HAP-1 (cell line): ENCODE data around the gene BRD7.

Experiments
- DNase-seq, 2 experiments: peaks; one replicate each; pipeline ENCODE4 v3.0.0-alpha.2; 2016 to 2020; ENCODE audit warnings: low spot score in 2 of 2
- H3K27me3 ChIP-seq: fragments of 250-450 bp; sonication (Bioruptor Pico); 2 replicates; pipeline ENCODE4 v1.5.1; 2020; ENCODE audit warnings: low read depth, mild to moderate bottlenecking, moderate library complexity
- H3K36me3 ChIP-seq: fragments of 250-450 bp; sonication (Bioruptor Pico); replicated peaks from 2 replicates; pipeline ENCODE4 v1.5.1; 2020; ENCODE audit warnings: mild to moderate bottlenecking
- H3K4me1 ChIP-seq: fragments of 250-450 bp; sonication (Bioruptor Pico); 2 replicates; pipeline ENCODE4 v1.5.1; 2020; ENCODE audit warnings: mild to moderate bottlenecking
- H3K4me3 ChIP-seq: fragments of 250-450 bp; sonication (Bioruptor Pico); 2 replicates; pipeline ENCODE4 v1.5.1; 2020; ENCODE audit warnings: mild to moderate bottlenecking, moderate library complexity
- H3K9me3 ChIP-seq: fragments of 250-450 bp; sonication (Bioruptor Pico); 2 replicates; pipeline ENCODE4 v1.5.1; 2020; ENCODE audit warnings: mild to moderate bottlenecking, moderate library complexity
- in situ Hi-C: fragments of 300-500 bp; cut with MboI; formaldehyde crosslinking; loops from 3 replicates; pipeline ENCODE4 v1.14.3; 2020; ENCODE audit warnings: low sequenced_read_pairs, inconsistent platforms, mixed read lengths

BRD7 gene

DNA sequence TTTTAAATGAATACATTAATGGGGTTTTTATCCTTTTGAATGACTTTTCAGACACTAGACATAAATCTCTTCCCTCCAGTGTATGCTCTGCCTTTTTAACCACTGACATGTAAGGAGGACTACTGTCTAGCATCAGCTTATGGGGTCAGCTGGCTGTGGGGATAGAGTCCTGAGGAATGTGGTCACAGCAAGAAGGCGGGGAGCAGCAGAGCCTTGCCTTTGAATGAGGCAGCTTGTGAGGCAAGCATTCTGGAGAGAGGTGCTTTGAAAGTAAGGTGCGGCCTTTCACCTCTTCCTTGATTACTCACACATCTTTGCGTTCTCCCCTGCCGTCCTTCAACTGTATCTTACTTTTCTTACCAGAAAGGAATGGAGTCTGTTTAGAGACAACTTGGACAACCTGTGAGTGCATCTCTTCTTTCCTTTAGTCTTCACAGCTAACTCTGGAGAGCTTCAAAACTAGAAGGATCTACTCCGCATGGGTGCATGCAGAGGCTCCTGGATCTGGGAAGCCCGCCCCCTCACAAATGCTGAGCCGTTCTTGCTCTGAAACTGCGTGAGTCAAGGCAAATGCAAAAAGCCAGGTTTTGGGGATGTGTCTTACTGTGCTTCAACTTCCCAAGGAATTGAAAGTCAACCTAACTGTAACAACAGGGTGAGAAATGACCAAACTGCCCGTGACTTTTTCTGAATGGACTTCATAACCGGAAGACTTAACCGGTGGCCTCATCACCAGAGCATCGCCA lies 52.5 kb downstream of the BRD7 start:
- H3K27me3 ChIP-seq: no peaks in the 10 kb centered on the region
- no peaks in the 10 kb centered on the region for H3K4me1 ChIP-seq
- no peaks in the 10 kb centered on the region for H3K9me3 ChIP-seq
- in situ Hi-C loops: no loop called here
- H3K4me3 ChIP-seq: no peak overlapping the region
- no peak for DNase-seq
- peaks cover 82% of the 10 kb centered on the region for H3K36me3 ChIP-seq

DNA sequence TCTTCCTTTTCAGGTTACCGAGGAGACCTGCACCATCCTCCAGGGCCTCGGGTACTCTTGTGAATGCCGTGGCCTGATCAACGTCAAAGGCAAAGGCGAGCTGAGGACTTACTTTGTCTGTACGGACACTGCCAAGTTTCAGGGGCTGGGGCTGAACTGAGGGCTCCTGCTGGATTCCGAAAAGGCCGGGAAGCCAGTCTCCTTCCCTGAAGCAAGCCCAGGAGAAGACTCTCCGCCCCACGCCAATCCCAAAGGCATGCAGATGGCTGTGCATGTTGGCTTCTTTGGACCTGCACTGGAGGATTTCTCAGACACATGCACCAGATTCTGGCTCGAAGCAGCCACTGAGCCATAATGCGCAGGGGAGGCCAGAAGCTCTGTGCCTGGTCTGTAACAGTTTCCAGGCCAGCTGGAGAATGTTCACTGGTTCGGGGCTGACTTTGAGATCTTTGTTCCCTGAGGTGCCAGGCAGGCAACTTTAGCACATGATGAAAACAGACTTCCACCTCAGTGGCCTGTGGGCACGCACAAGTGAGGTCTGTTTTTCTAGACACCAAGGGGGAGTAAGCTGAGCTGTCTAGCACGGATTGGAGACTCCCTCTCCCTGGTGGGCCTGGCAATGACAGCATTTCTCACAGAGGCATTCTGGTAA lies 53.3 kb downstream of the BRD7 start:
- H3K9me3 ChIP-seq: no peaks in the 10 kb centered on the region
- peaks cover 75% of the 10 kb centered on the region for H3K36me3 ChIP-seq
- no peaks in the 10 kb centered on the region for H3K4me1 ChIP-seq
- no peak for DNase-seq
- in situ Hi-C loops: no loop called here
- H3K4me3 ChIP-seq: no peak overlapping the region
- H3K27me3 ChIP-seq: no peaks in the 10 kb centered on the region

DNA sequence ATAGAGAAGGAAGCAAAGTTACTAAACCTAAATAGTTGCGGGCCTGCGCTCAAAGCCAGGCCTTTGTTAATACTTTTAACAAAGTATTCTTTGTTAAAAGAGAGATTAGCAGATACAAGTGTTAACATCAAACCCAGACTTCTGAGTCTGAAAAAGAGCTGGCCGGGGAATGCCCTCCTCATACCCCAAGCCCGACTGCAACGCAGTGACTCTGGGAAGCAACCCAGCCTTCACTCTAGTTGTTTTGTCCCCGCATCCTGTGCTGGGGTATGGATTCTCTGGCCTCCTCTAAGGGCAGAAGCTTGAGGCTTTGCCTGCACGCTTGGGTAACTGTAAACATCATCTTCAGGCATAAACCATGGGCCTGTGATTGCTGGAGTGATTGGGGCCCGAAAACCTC lies 54.1 kb downstream of the BRD7 start:
- peaks cover 67% of the 10 kb centered on the region for H3K36me3 ChIP-seq
- H3K9me3 ChIP-seq: no peaks in the 10 kb centered on the region
- no peak overlapping the region for H3K4me3 ChIP-seq
- H3K4me1 ChIP-seq: no peaks in the 10 kb centered on the region
- H3K27me3 ChIP-seq: no peaks in the 10 kb centered on the region
- in situ Hi-C loops: no loop called here
- no peak for DNase-seq

DNA sequence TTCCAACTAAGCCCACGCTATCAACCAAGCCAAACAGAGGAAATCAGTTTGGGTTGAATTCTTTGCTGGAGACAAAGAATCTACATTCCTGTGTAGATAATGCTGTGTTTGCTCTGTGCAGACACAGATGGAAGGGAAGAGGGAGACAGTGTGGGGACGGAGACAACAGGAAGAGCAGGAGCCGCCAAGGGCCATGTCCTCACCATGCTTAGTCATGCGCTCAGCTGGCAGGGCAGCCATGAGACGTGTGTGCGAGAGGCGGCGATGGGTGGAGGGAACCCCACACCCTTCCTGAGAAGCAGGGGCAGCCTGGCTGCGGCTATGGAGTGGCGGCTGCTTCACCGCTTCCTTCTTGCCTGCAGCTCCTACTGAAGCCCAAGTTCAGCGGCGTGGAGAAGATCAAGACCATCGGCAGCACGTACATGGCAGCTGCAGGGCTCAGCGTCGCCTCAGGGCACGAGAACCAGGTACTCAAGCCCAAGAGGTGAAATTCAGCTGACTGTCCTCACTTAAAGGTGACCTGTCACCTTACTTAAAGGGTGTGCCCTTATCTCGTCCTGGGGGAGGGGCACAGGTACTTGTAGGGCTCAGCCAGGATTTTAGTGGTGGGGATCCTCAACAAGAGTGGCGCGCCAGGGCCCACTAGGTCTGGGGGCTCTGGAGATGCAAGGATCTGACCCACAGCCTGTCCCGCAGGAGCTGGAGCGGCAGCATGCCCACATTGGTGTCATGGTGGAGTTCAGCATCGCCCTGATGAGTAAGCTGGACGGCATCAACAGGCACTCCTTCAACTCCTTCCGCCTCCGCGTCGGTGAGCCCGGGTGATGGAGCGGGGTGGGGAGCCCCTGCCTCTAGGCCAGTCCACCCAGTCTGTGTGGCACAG lies 55.0 kb downstream of the BRD7 start:
- H3K36me3 ChIP-seq: peaks cover 58% of the 10 kb centered on the region
- in situ Hi-C loops: no loop called here
- no peak overlapping the region for H3K4me3 ChIP-seq
- no peaks in the 10 kb centered on the region for H3K9me3 ChIP-seq
- no peak for DNase-seq
- H3K27me3 ChIP-seq: no peaks in the 10 kb centered on the region
- H3K4me1 ChIP-seq: no peaks in the 10 kb centered on the region

DNA sequence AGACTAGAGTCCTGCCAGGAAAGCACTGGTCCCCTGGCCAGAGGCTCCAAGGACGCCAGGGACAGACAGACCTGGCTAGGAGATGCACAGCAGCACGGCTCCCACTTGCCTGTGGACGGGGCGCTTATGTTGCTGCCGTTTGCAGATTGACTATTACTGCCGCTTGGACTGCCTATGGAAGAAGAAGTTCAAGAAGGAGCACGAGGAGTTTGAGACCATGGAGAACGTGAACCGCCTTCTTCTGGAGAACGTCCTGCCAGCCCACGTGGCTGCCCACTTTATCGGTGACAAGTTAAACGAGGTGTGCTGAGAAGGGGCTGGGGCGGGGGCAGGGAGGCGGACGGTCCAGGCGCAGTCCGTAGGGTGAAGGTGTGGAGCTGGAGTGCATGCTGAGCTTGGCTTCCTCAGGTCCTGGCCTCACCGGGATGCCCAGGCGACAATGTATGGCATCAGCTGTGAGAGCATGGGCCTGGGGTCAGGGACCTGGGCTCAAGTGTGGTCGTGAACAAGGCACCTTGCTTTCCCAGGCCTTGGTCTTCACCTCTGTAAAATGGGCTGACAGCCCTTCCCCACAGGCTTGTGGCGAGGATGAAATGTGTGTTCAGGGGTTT lies 56.8 kb downstream of the BRD7 start:
- Histone ChIP-seq H3K27me3 (no peaks in the 10 kb centered on the region), H3K4me1 (no peaks in the 10 kb centered on the region), H3K4me3 (no peak overlapping the region), H3K9me3 (no peaks in the 10 kb centered on the region), H3K36me3 (peaks cover 43% of the 10 kb centered on the region)
- DNase-seq: no peak
- in situ Hi-C loops: no loop called here

DNA sequence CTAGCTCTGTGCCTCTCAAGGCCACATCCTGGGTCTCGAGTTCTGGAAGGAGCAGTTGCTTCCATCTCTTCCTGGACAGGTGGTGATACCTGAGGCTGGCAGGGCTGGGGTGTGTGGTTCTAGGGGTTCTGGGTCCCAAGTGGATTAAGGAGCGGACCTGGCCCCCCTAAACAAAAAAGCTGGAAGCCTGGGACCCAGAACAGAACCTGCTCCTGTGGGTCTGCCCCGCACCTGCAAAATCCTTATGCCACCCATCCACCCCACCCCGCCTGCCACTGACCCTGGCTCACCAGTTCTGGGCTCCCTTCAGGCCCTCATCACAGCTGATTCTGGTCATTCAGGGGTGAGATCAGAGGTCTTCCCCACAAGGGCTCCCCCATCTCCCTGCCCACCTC lies 57.7 kb downstream of the BRD7 start:
- H3K36me3 ChIP-seq: peaks cover 34% of the 10 kb centered on the region
- no peak overlapping the region for H3K4me3 ChIP-seq
- no peaks in the 10 kb centered on the region for H3K4me1 ChIP-seq
- H3K9me3 ChIP-seq: no peaks in the 10 kb centered on the region
- in situ Hi-C loops: no loop called here
- DNase-seq: no peak
- H3K27me3 ChIP-seq: no peaks in the 10 kb centered on the region

DNA sequence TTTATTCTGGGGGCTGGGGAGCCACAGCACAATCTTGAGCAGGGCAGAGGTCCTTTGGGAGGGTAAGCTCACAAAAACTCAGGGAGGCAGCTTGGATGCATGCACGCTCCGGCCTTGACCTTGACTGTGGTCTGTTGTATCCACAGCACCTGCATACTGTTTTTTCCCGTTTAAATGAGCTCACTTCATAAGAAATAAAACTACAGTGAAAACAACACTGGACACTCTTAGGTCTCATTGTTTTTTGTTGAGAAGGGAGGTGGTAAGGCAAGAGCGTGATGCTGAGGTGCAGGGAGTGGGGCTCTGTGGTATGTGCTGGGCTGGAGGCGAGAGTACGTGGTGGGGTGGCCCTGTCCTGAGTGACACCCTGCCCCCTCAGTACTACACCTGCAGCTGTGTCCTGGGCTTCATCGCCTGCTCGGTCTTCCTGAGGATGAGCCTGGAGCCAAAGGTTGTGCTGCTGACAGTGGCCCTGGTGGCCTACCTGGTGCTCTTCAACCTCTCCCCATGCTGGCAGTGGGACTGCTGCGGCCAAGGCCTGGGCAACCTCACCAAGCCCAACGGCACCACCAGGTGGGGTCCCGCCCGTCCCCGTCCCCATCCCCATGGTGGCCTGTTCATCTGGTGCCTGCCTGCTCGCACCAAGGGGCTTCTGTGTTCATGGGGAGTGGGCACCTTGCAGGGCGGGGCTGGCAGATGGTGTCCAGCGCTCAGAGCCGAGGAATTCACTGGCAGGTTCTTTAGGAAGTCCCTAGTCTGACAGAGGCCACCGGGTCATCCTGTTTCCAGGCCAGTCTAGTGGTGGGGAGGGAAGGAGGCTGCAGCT lies 58.3 kb downstream of the BRD7 start:
- no peak for DNase-seq
- Histone ChIP-seq H3K36me3 (peaks cover 28% of the 10 kb centered on the region), H3K9me3 (no peaks in the 10 kb centered on the region), H3K4me1 (no peaks in the 10 kb centered on the region), H3K27me3 (no peaks in the 10 kb centered on the region), H3K4me3 (no peak overlapping the region)
- in situ Hi-C loops: no loop called here

- Histone ChIP-seq H3K9me3 (no peaks in the 10 kb centered on the region), H3K4me3 (no peak overlapping the region), H3K36me3 (peaks cover 20% of the 10 kb centered on the region), H3K4me1 (no peaks in the 10 kb centered on the region), H3K27me3 (no peaks in the 10 kb centered on the region)
- in situ Hi-C loops: no loop called here
- no peak for DNase-seq
Measured at GRCh38 chr16:50309527-50310307, 59.1 kb downstream of the BRD7 start.

GRCh38 chr16:50309156-50309526 lies 59.6 kb downstream of the BRD7 start:
- Histone ChIP-seq H3K4me1 (no peaks in the 10 kb centered on the region), H3K9me3 (no peaks in the 10 kb centered on the region), H3K4me3 (no peak overlapping the region), H3K27me3 (no peaks in the 10 kb centered on the region), H3K36me3 (peaks cover 14% of the 10 kb centered on the region)
- in situ Hi-C loops: no loop called here
- no peak for DNase-seq

DNA sequence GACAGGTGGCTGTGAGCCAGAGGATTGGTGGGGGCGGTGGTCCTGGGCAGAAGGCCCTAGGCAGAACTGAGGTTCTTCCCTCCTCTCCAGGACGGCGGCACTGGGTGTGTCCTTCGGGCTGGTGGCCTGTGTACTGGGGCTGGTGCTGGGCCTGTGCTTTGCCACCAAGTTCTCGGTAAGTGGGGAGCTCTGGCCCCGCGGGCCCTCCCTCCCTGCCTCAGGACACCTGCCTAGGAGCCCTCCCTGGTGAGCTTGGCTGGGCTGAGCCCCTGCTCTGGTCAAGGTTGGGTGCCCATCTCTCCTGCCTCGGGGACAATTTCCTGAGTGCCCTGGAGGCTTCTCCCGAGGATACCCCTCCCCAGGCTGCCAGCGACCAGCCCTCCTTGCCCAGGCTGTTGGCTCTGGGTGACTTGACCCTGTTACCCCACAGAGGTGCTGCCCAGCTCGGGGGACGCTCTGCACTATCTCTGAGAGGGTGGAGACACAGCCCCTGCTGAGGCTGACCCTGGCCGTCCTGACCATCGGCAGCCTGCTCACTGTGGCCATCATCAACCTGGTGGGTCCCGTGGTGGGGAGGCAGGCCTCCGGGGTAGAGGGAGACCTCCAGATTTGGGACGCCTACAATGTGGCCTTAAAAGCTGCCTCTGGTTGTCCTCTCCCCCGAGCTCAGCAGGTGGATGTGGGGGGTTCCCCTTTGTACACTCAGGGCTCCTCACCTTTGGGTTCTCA lies 60.4 kb downstream of the BRD7 start:
- in situ Hi-C loops: no loop called here
- DNase-seq: no peak
- Histone ChIP-seq H3K36me3 (peaks cover 7% of the 10 kb centered on the region), H3K9me3 (no peaks in the 10 kb centered on the region), H3K4me3 (no peak overlapping the region), H3K27me3 (no peaks in the 10 kb centered on the region), H3K4me1 (no peaks in the 10 kb centered on the region)

DNA sequence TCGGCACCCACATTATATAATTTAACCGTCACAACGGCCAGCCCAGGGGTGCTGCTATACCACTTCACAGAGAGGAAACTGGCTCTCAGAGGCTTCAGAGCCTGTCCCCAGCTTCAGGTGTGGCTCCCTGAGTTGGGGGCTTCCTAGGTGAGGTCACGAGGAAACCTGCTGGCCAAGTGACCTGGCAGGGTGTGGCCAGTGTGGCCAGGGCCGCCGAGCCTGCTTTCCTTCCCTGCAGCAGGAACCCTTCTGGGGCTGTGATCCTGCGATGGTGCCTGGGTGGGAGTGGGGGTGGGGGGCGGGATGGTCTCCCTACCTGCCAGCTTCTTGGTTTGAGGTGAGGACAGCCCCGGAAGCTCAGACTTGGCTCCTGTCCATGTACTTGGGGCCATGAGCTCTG lies 62.5 kb downstream of the BRD7 start:
- Histone ChIP-seq H3K27me3 (no peaks in the 10 kb centered on the region), H3K4me3 (no peak overlapping the region), H3K4me1 (no peaks in the 10 kb centered on the region), H3K36me3 (0 out of 2 replicates have a peak, but pooled peaks cover 3% of the 10 kb centered on the region), H3K9me3 (no peaks in the 10 kb centered on the region)
- peak in 1 of 2 experiments; percentile 3 for DNase-seq
- in situ Hi-C loops: no loop called here

GRCh38 chr16:50305441-50306061 lies 63.2 kb downstream of the BRD7 start:
- H3K4me1 ChIP-seq: no peaks in the 10 kb centered on the region
- no peaks in the 10 kb centered on the region for H3K9me3 ChIP-seq
- peak in 1 of 2 experiments; percentile 5 for DNase-seq
- no peak overlapping the region for H3K4me3 ChIP-seq
- H3K36me3 ChIP-seq: peaks cover 3% of the 10 kb centered on the region; the same call in 1 of the 2 replicates
- in situ Hi-C loops: no loop called here
- no peaks in the 10 kb centered on the region for H3K27me3 ChIP-seq
